H1 (cell line): ENCODE data around the gene ITPR1. TPM values are rescaled to one million over a fixed set of nuclear protein-coding genes. Genes with fewer than 3 reads are reported as not detected.
A peak's percentile ranks its signal among the peaks of the same experiment; 100 is the strongest.

Experiments used
- CTCF ChIA-PET: fragments of 300-600 bp; sonication (Branson Sonifier 250); formaldehyde crosslinking; loops from one replicate; lab custom pipeline; 2021; ENCODE audit not compliant: partially characterized antibody; lab: Charles Lee
- POLR2A ChIA-PET: fragments of 300-600 bp; sonication (Branson Sonifier 250); formaldehyde crosslinking; loops from one replicate; lab custom pipeline; 2021; ENCODE audit warnings: inconsistent platforms; ENCODE audit not compliant: partially characterized antibody; lab: Charles Lee
- DNase-seq, 2 experiments: peaks; one replicate each; pipeline versions ENCODE4 v3.0.0 to v3.0.0-alpha.2; 2010 to 2022; ENCODE audit warnings: low spot score in 2 of 2, low read depth in 1 of 2, mixed read lengths in 1 of 2
- FAIRE-seq: peaks from 2 replicates; lab custom pipeline; 2011; peaks lifted over from hg19 to GRCh38; lab: Jason Lieb, UNC
- H2AFZ ChIP-seq: 2 replicates; pipeline ENCODE4 v1.8.1; 2012; ENCODE audit warnings: low read length, inconsistent platforms
- H2AK5ac ChIP-seq: 2 replicates; pipeline ENCODE4 v1.6.1; 2013; ENCODE audit warnings: low read depth, low read length
- H2BK120ac ChIP-seq: replicated peaks from 2 replicates; pipeline ENCODE3; 2013; ENCODE audit warnings: low read depth, low read length, inconsistent platforms
- H2BK12ac ChIP-seq: 2 replicates; pipeline ENCODE4 v1.6.1; 2013; ENCODE audit warnings: low read depth, low read length
- H2BK15ac ChIP-seq: 2 replicates; pipeline ENCODE4 v1.6.1; 2013; ENCODE audit warnings: low read length
- H2BK20ac ChIP-seq: 2 replicates; pipeline ENCODE4 v1.6.1; 2013; ENCODE audit warnings: low read length
- H2BK5ac ChIP-seq: 2 replicates; pipeline ENCODE4 v1.6.1; 2013; ENCODE audit warnings: low read depth, low read length
- H3K14ac ChIP-seq: 2 replicates; pipeline ENCODE4 v1.6.1; 2013; ENCODE audit warnings: inconsistent platforms; ENCODE audit not compliant: insufficient read length
- H3K18ac ChIP-seq: 2 replicates; pipeline ENCODE4 v1.6.1; 2013; ENCODE audit warnings: low read length; ENCODE audit errors: extremely low read depth
- H3K23ac ChIP-seq: 2 replicates; pipeline ENCODE4 v1.6.1; 2013; ENCODE audit warnings: inconsistent platforms; ENCODE audit not compliant: insufficient read length
- H3K23me2 ChIP-seq: 2 replicates; pipeline ENCODE4 v1.6.1; 2013; ENCODE audit warnings: low read depth, low read length
- H3K27ac ChIP-seq: 2 replicates; pipeline ENCODE4 v1.6.1; 2011; ENCODE audit warnings: low read depth, low read length, inconsistent platforms
- H3K27me3 ChIP-seq, 4 experiments: replicated peaks in 1 of 4; 1 replicate in 1 of 4; 2 replicates in 3 of 4; pipeline versions ENCODE4 v1.6.1 to v1.8.1; 2011 to 2013; ENCODE audit warnings: low read length in 3 of 4, mild to moderate bottlenecking in 3 of 4, inconsistent platforms in 2 of 4, mixed read lengths in 2 of 4, moderate library complexity in 1 of 4; ENCODE audit not compliant: control insufficient read depth in 3 of 4, insufficient read depth in 3 of 4; ENCODE audit errors: extremely low read depth in 1 of 4
- H3K36me3 ChIP-seq, 4 experiments: 2 replicates each; pipeline versions ENCODE4 v1.6.1 to v1.8.1; 2011 to 2013; ENCODE audit warnings: mild to moderate bottlenecking in 4 of 4, low read length in 3 of 4, moderate library complexity in 2 of 4, control low read depth in 1 of 4, inconsistent platforms in 1 of 4; ENCODE audit not compliant: insufficient read depth in 4 of 4, control insufficient read depth in 2 of 4
- H3K4ac ChIP-seq: replicated peaks from 2 replicates; pipeline ENCODE3; 2013; ENCODE audit warnings: low read length, low read depth, mixed read lengths, inconsistent platforms; ENCODE audit not compliant: insufficient read length
- H3K4me1 ChIP-seq, 4 experiments: replicated peaks in 1 of 4; 1 replicate in 1 of 4; 2 replicates in 3 of 4; pipeline versions ENCODE4 v1.6.1 to v1.8.1; 2011 to 2013; ENCODE audit warnings: low read length in 3 of 4, inconsistent platforms in 2 of 4, mixed read lengths in 1 of 4; ENCODE audit not compliant: insufficient read depth in 4 of 4, control insufficient read depth in 3 of 4
- H3K4me2 ChIP-seq, 2 experiments: 2 replicates each; pipeline versions ENCODE4 v1.6.1 to v1.8.1; 2011 to 2013; ENCODE audit warnings: low read depth in 2 of 2, low read length in 2 of 2, control low read depth in 1 of 2, inconsistent platforms in 1 of 2, mild to moderate bottlenecking in 1 of 2; ENCODE audit not compliant: insufficient read depth in 1 of 2
- H3K4me3 ChIP-seq, 4 experiments: fragments of 200-600, 300-600 bp in 1 of 4; sonication (generic), shearing (Covaris generic), sonication (Bioruptor Twin) in 1 of 4; 2 replicates each; pipeline versions ENCODE4 v1.5.1 to v1.8.1; 2011 to 2016; ENCODE audit warnings: low read length in 4 of 4, low read depth in 3 of 4, control low read depth in 2 of 4, inconsistent platforms in 2 of 4, mild to moderate bottlenecking in 2 of 4, mixed read lengths in 1 of 4, moderate library complexity in 1 of 4; ENCODE audit not compliant: insufficient read depth in 2 of 4; ENCODE audit errors: extremely low read depth in 1 of 4
- H3K56ac ChIP-seq: replicated peaks from 2 replicates; pipeline ENCODE3; 2013; ENCODE audit warnings: low read depth, mild to moderate bottlenecking, mixed read lengths, low read length, inconsistent platforms; ENCODE audit not compliant: insufficient read length
- H3K79me1 ChIP-seq: 2 replicates; pipeline ENCODE4 v1.6.1; 2013; ENCODE audit warnings: low read depth, low read length, control low read depth
- H3K79me2 ChIP-seq, 2 experiments: 2 replicates each; pipeline versions ENCODE4 v1.6.1 to v1.8.1; 2012 to 2013; ENCODE audit warnings: low read length in 2 of 2, mild to moderate bottlenecking in 2 of 2, inconsistent platforms in 1 of 2; ENCODE audit not compliant: insufficient read depth in 2 of 2, control insufficient read depth in 1 of 2
- H3K9ac ChIP-seq, 4 experiments: replicated peaks in 1 of 4; 1 replicate in 1 of 4; 2 replicates in 3 of 4; pipeline versions ENCODE4 v1.6.1 to v1.8.1; 2011 to 2013; ENCODE audit warnings: low read depth in 3 of 4, low read length in 3 of 4, control low read depth in 2 of 4, mild to moderate bottlenecking in 2 of 4, moderate library complexity in 2 of 4, inconsistent platforms in 1 of 4; ENCODE audit errors: extremely low read depth in 1 of 4
- H3K9me3 ChIP-seq, 2 experiments: 2 replicates each; pipeline versions ENCODE4 v1.6.1 to v1.8.1; 2012 to 2013; ENCODE audit warnings: mild to moderate bottlenecking in 2 of 2, moderate library complexity in 2 of 2, control low read depth in 1 of 2, inconsistent platforms in 1 of 2, low read depth in 1 of 2, low read length in 1 of 2, mixed read lengths in 1 of 2; ENCODE audit not compliant: insufficient read depth in 2 of 2
- H4K20me1 ChIP-seq, 2 experiments: replicated peaks in 1 of 2; 2 replicates each; pipeline versions ENCODE3 to v1.8.1; 2011 to 2013; ENCODE audit warnings: inconsistent platforms in 2 of 2, low read length in 2 of 2, mild to moderate bottlenecking in 1 of 2; ENCODE audit not compliant: insufficient read depth in 2 of 2, control insufficient read depth in 1 of 2
- H4K5ac ChIP-seq: 2 replicates; pipeline ENCODE4 v1.6.1; 2013; ENCODE audit warnings: low read length, low read depth, mixed read lengths, inconsistent platforms; ENCODE audit not compliant: insufficient read length
- H4K8ac ChIP-seq: 2 replicates; pipeline ENCODE4 v1.8.0; 2013; ENCODE audit warnings: mild to moderate bottlenecking, moderate library complexity, low read length, inconsistent platforms; ENCODE audit not compliant: insufficient read depth; ENCODE audit errors: extremely low read depth
- H4K91ac ChIP-seq: replicated peaks from 2 replicates; pipeline ENCODE3; 2013; ENCODE audit warnings: low read length, mixed read lengths, inconsistent platforms; ENCODE audit not compliant: insufficient read length
- ASH2L ChIP-seq: fragments of 200-600, 300-600 bp; sonication (generic); IDR thresholded peaks from one replicate; pipeline ENCODE4 v1.7.1; 2017; ENCODE audit warnings: low read length
- BRCA1 ChIP-seq: IDR thresholded peaks from 2 replicates; pipeline ENCODE4 v1.6.1; 2012; ENCODE audit warnings: low read depth, low read length, improper control_type of control experiment
- TCF12 ChIP-seq: IDR thresholded peaks from 2 replicates; pipeline ENCODE4 v1.6.1; 2011; ENCODE audit warnings: low read depth, mild to moderate bottlenecking, low read length
- WGBS, 2 experiments: shearing (Covaris generic) in 1 of 2; methylation state at CpG; one replicate each; pipeline versions ENCODE4 v1.1.6 to v1.1.7; 2013 to 2015; ENCODE audit warnings: low lambda C conversion rate in 2 of 2, mixed read lengths in 2 of 2, inconsistent platforms in 1 of 2, low coverage in 1 of 2, missing lambda C conversion rate in 1 of 2; ENCODE audit not compliant: insufficient replicate concordance in 2 of 2, insufficient coverage in 1 of 2, insufficient read length in 1 of 2; ENCODE audit errors: extremely low coverage in 1 of 2, missing lambda C conversion rate in 1 of 2; 5-methylcytosine and 5-hydroxymethylcytosine counted together
- polyA plus RNA-seq, 7 experiments: library from polyadenylated mRNA; depleted of rRNA in 3 of 7; stranded (reverse) in 5 of 7; unstranded in 2 of 7; fragments of >200 nt in 5 of 7; fragments of 200-250 nt in 2 of 7; gene quantifications; 1 replicate in 5 of 7; 2 replicates in 1 of 7; 4 replicates in 1 of 7; pipeline versions ENCODE4 v1.2.1 to v1.2.3, GENCODE V29; 2011 to 2013; ENCODE audit warnings: missing spikeins in 2 of 7, mixed read lengths in 2 of 7
- total RNA-seq: library from RNA; stranded (reverse); fragmentation: NEBNext Ultra II Directional; extraction: Animal tissue kit (Norgen Biotek cat#: 25700); gene quantifications from 2 replicates; pipeline ENCODE4 v1.2.1, GENCODE V29; 2021

The ITPR1 gene
- total and polyA plus RNA-seq, 2 of the 8 experiments (the other 6 are each of a cell fraction or from before 2014, with no cell fraction given): 2.5 to 16.3 TPM

DNA sequence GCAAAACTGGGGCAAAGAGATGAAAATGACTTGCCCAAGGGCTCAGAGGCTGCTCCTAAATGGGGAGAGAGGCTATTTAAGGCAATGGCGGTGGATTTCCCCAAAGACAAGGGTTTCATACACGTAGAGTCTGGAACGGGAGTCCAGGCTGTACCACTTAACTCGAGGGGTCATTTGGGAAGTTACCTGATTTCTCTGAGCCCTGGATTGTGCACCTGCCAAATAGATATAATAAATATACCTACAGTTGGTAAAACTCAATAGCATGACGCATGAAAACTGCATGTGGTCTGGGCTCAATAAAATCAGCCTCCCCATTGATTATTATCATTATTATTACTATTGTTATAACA lies 1.3 kb upstream of the ITPR1 start:
- DNase-seq (no peak), FAIRE-seq (no peak)
- H2BK15ac ChIP-seq: no peak overlapping the region
- H3K14ac ChIP-seq: no peak overlapping the region
- H3K9me3 ChIP-seq: no peaks in the 10 kb centered on the region
- peaks cover 0 to 1% of the 10 kb centered on the region in 2 experiments for H4K20me1 ChIP-seq
- POLR2A ChIA-PET: interaction anchor here (0.7 to 4.6 kb wide), 19 partner anchors 8 to 180 kb away, joined by 3 to 91 read pairs (median 6); partner anchors contain the start of gene SUMF1
- no peak overlapping the region for H2BK5ac ChIP-seq
- peak overlapping the region in 1 of 4 experiments; percentile 62; a peak in 1 of 7 replicates for H3K9ac ChIP-seq
- H3K36me3 ChIP-seq: no peaks in the 10 kb centered on the region
- H3K27ac ChIP-seq: no peak overlapping the region
- no peak overlapping the region for H3K4ac ChIP-seq
- H4K91ac ChIP-seq: no peak overlapping the region
- H4K5ac ChIP-seq: no peak overlapping the region
- peaks cover 0 to 3% (median 0%) of the 10 kb centered on the region in 4 experiments; a peak in 3 of 7 replicates for H3K4me1 ChIP-seq
- no peak overlapping the region for H3K23ac ChIP-seq
- 27% methylated on average over 5 of the region's 5 CpGs; no CpG with 5 or more reads in 1 of the 2 experiments for WGBS, 2 experiments
- no peak overlapping the region for H2BK120ac ChIP-seq
- peaks cover 0 to 11% (median 5%) of the 10 kb centered on the region in 4 experiments; a peak in 5 of 7 replicates for H3K27me3 ChIP-seq
- H3K23me2 ChIP-seq: peaks cover 8% of the 10 kb centered on the region; the same call in 1 of the 2 replicates
- no peaks in the 10 kb centered on the region for H3K79me2 ChIP-seq
- H2BK12ac ChIP-seq: no peak overlapping the region
- H4K8ac ChIP-seq: no peak overlapping the region
- peak overlapping the region; percentile 81 to 93 for H3K4me2 ChIP-seq
- peak overlapping the region; percentile 62 to 88 (median 72) for H3K4me3 ChIP-seq
- H3K56ac ChIP-seq: no peak overlapping the region
- H2AK5ac ChIP-seq: no peak overlapping the region
- H3K79me1 ChIP-seq: no peaks in the 10 kb centered on the region
- no peak overlapping the region for H2BK20ac ChIP-seq
- H3K18ac ChIP-seq: no peak overlapping the region
- no peak overlapping the region for H2AFZ ChIP-seq
- CTCF ChIA-PET: interaction anchor here (0.6 to 7.1 kb wide), 8 partner anchors 14 to 1745 kb away, joined by 3 to 34 read pairs (median 4); no protein-coding TSS in a partner anchor
- TF ChIP-seq ASH2L: no peak
- TF ChIP-seq BRCA1: no peak
- TF ChIP-seq TCF12: no peak
